ENCODE data around the gene BCKDK. TPM values are rescaled to one million over a fixed set of nuclear protein-coding genes. Genes with fewer than 3 reads are reported as not detected.

The BCKDK gene
- total RNA-seq, 2 donors from 2014 or later, result 47.0 to 57.7 TPM

- TF ChIP-seq CTCF (conservative IDR thresholded peaks at IDR 0.05), result peak; percentile 42
- no peaks in the 10 kb centered on the region for H3K9me3 Mint-ChIP-seq
Measured at GRCh38 chr16:31074814-31075183, 33.4 kb upstream of the BCKDK start.

GRCh38 chr16:31076319-31076718 lies 31.9 kb upstream of the BCKDK start:
- Histone ChIP-seq H3K9me3 (ENCODE audit: control insufficient read depth, low read length) (no peaks in the 10 kb centered on the region), H3K27me3 (ENCODE audit: control insufficient read depth, insufficient read depth, low read length, poor library complexity, severe bottlenecking) (no peaks in the 10 kb centered on the region), H3K27ac (ENCODE audit: low read depth, low read length) (no peak overlapping the region), H3K36me3 (ENCODE audit: control insufficient read depth, insufficient read depth, low read length) (peaks cover 39% of the 10 kb centered on the region), H3K9ac (ENCODE audit: extremely low read depth, low read length, poor library complexity, severe bottlenecking) (no peak overlapping the region), H3K4me1 (ENCODE audit: control insufficient read depth, insufficient read depth, low read length) (no peaks in the 10 kb centered on the region), H3K4me3 (ENCODE audit: low read length) (no peak overlapping the region)
- 91 to 92% methylated on average over 12 to 16 of the region's 16 CpGs for WGBS, 2 experiments (ENCODE audit: insufficient coverage in 1 of 2, insufficient read length in 1 of 2)
- no peak for DNase-seq
- peaks cover 41% of the 10 kb centered on the region for H3K36me3 Mint-ChIP-seq (ENCODE audit: low read depth)
- H3K4me3 Mint-ChIP-seq, result no peak overlapping the region
- H3K4me1 Mint-ChIP-seq, result peaks cover 17% of the 10 kb centered on the region
- H3K9me3 Mint-ChIP-seq, result no peaks in the 10 kb centered on the region
- no peak overlapping the region for H3K27ac Mint-ChIP-seq
- no peak for TF ChIP-seq CTCF (conservative IDR thresholded peaks at IDR 0.05)
- no peaks in the 10 kb centered on the region for H3K27me3 Mint-ChIP-seq (ENCODE audit: insufficient read depth)

More at GRCh38 chr16:31074814-31075183, 33.4 kb upstream of the BCKDK start:
- Mint-ChIP-seq H3K36me3 (ENCODE audit: low read depth) (peaks cover 31% of the 10 kb centered on the region), H3K4me3 (peak overlapping the region; percentile 90), H3K4me1 (peaks cover 17% of the 10 kb centered on the region), H3K27me3 (ENCODE audit: insufficient read depth) (no peaks in the 10 kb centered on the region), H3K27ac (peak overlapping the region; percentile 92)
- no peaks in the 10 kb centered on the region for H3K27me3 ChIP-seq (ENCODE audit: control insufficient read depth, insufficient read depth, low read length, poor library complexity, severe bottlenecking)
- H3K9ac ChIP-seq (ENCODE audit: extremely low read depth, low read length, poor library complexity, severe bottlenecking), result peak overlapping the region; percentile 78
- 2 to 7% methylated on average over 7 of the region's 7 CpGs for WGBS, 2 experiments (ENCODE audit: insufficient coverage in 1 of 2, insufficient read length in 1 of 2)
- no peaks in the 10 kb centered on the region for H3K9me3 ChIP-seq (ENCODE audit: control insufficient read depth, low read length)
- peak overlapping the region; percentile 94 for H3K4me3 ChIP-seq (ENCODE audit: low read length)
- H3K4me1 ChIP-seq (ENCODE audit: control insufficient read depth, insufficient read depth, low read length), result no peaks in the 10 kb centered on the region
- peak overlapping the region; percentile 95 for H3K27ac ChIP-seq (ENCODE audit: low read depth, low read length)
- H3K36me3 ChIP-seq (ENCODE audit: control insufficient read depth, insufficient read depth, low read length), result peaks cover 32% of the 10 kb centered on the region
- no peak for DNase-seq

GRCh38 chr16:31077024-31077423 lies 31.2 kb upstream of the BCKDK start:
- Mint-ChIP-seq H3K4me1 (peaks cover 13% of the 10 kb centered on the region), H3K27ac (no peak overlapping the region), H3K9me3 (no peaks in the 10 kb centered on the region), H3K4me3 (no peak overlapping the region), H3K36me3 (ENCODE audit: low read depth) (peaks cover 41% of the 10 kb centered on the region), H3K27me3 (ENCODE audit: insufficient read depth) (no peaks in the 10 kb centered on the region)
- Histone ChIP-seq H3K9me3 (ENCODE audit: control insufficient read depth, low read length) (no peaks in the 10 kb centered on the region), H3K27ac (ENCODE audit: low read depth, low read length) (no peak overlapping the region), H3K27me3 (ENCODE audit: control insufficient read depth, insufficient read depth, low read length, poor library complexity, severe bottlenecking) (no peaks in the 10 kb centered on the region), H3K36me3 (ENCODE audit: control insufficient read depth, insufficient read depth, low read length) (peaks cover 39% of the 10 kb centered on the region), H3K4me3 (ENCODE audit: low read length) (no peak overlapping the region), H3K9ac (ENCODE audit: extremely low read depth, low read length, poor library complexity, severe bottlenecking) (no peak overlapping the region), H3K4me1 (ENCODE audit: control insufficient read depth, insufficient read depth, low read length) (no peaks in the 10 kb centered on the region)
- no peak for DNase-seq
- WGBS, 2 experiments (ENCODE audit: insufficient coverage in 1 of 2, insufficient read length in 1 of 2), result 96% methylated on average over 8 to 13 of the region's 13 CpGs
- TF ChIP-seq CTCF (conservative IDR thresholded peaks at IDR 0.05), result no peak
